ENCODE measurements around the gene METTL25. TPM values are rescaled to one million over a fixed set of nuclear protein-coding genes. Genes with fewer than 3 reads are reported as not detected.
"Not testable (repeated sequence)": the region's sequence is repeated elsewhere in the genome, so short reads cannot be mapped to it uniquely, and the experiment has no call there.

Gene METTL25
- total RNA-seq, 1 experiment from 2014 or later: 4.1 TPM

GRCh38 chr12:82359115-82359478 is 768 bp downstream of the METTL25 start:
- no peak for DNase-seq (ENCODE audit: unreplicated experiment)
- CTCF ChIA-PET: interaction anchor here (0.7 to 3.3 kb wide), 24 partner anchors 9 to 1483 kb away, joined by 3 to 23 read pairs (median 4); no protein-coding TSS in a partner anchor
- peaks cover 37% of the 10 kb centered on the region for H3K36me3 Mint-ChIP-seq (ENCODE audit: insufficient read depth, unreplicated experiment)
- H3K27me3 Mint-ChIP-seq (ENCODE audit: insufficient read depth, unreplicated experiment): no peaks in the 10 kb centered on the region
- BruUV-seq (replicated peaks): no TSS peak
- intact Hi-C loops (cut with micrococcal nuclease): loop anchor here (5.0 kb wide), 1 partner anchor 562 kb away; no protein-coding TSS in a partner anchor
- peak overlapping the region; percentile 86 for H3K4me3 Mint-ChIP-seq (ENCODE audit: unreplicated experiment)
- POLR2A ChIA-PET: interaction anchor here (0.6 to 0.9 kb wide), 2 partner anchors 23 to 392 kb away, joined by 3 read pairs; no protein-coding TSS in a partner anchor
- H3K27ac Mint-ChIP-seq (ENCODE audit: low read depth, unreplicated experiment): peak overlapping the region; percentile 99
- peaks cover 6% of the 10 kb centered on the region for H3K4me1 Mint-ChIP-seq (ENCODE audit: insufficient read depth, unreplicated experiment)
- TF ChIP-seq, protein P1, sequence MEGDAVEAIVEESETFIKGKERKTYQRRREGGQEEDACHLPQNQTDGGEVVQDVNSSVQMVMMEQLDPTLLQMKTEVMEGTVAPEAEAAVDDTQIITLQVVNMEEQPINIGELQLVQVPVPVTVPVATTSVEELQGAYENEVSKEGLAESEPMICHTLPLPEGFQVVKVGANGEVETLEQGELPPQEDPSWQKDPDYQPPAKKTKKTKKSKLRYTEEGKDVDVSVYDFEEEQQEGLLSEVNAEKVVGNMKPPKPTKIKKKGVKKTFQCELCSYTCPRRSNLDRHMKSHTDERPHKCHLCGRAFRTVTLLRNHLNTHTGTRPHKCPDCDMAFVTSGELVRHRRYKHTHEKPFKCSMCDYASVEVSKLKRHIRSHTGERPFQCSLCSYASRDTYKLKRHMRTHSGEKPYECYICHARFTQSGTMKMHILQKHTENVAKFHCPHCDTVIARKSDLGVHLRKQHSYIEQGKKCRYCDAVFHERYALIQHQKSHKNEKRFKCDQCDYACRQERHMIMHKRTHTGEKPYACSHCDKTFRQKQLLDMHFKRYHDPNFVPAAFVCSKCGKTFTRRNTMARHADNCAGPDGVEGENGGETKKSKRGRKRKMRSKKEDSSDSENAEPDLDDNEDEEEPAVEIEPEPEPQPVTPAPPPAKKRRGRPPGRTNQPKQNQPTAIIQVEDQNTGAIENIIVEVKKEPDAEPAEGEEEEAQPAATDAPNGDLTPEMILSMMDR (IDR thresholded peaks at IDR 0.05; ENCODE audit: unreplicated experiment): no peak
- H3K9me3 Mint-ChIP-seq (ENCODE audit: unreplicated experiment): no peaks in the 10 kb centered on the region

- H3K4me1 Mint-ChIP-seq (ENCODE audit: insufficient read depth, unreplicated experiment); H3K9me3 Mint-ChIP-seq (ENCODE audit: unreplicated experiment); DNase-seq (ENCODE audit: unreplicated experiment); H3K27ac Mint-ChIP-seq (ENCODE audit: low read depth, unreplicated experiment); POLR2A ChIA-PET; intact Hi-C loops (cut with micrococcal nuclease); BruUV-seq (replicated peaks); H3K27me3 Mint-ChIP-seq (ENCODE audit: insufficient read depth, unreplicated experiment); H3K4me3 Mint-ChIP-seq (ENCODE audit: unreplicated experiment): not testable (repeated sequence)
- peaks cover 26% of the 10 kb centered on the region for H3K36me3 Mint-ChIP-seq (ENCODE audit: insufficient read depth, unreplicated experiment)
- CTCF ChIA-PET: interaction anchor here (0.6 to 3.3 kb wide), 7 partner anchors 8 to 1496 kb away, joined by 3 to 23 read pairs (median 3); no protein-coding TSS in a partner anchor
These were observed 2.5 kb downstream of the METTL25 start for GRCh38 chr12:82360834-82361233.

DNA sequence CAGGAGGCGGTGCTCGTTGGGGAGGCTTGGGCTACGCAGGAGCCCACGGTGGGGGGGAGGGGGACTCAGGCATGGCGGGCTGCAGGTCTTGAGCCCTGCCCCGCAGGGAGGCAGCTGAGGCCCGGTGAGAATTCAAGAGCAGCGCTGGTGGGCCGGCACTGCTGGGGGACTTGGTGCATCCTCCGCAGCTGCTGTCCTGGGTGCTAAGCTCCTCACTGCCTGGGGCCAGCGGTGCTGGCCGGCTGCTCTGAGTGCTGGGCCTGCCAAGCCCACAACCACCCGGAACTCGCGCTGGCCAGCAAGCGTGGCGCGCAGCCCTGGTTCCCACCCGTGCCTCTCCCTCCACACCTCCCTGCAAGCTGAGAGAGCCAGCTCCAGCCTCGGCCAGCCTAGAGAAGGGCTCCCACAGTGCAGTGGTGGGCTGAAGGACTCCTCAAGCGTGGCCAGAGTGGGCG is 3.2 kb downstream of the METTL25 start:
- no TSS peak for BruUV-seq (replicated peaks)
- CTCF ChIA-PET: interaction anchor here (0.6 to 1.2 kb wide), 2 partner anchors 50 to 81 kb away, joined by 3 read pairs; no protein-coding TSS in a partner anchor
- H3K27ac Mint-ChIP-seq (ENCODE audit: low read depth, unreplicated experiment): no peak overlapping the region

GRCh38 chr12:82363990-82364389 is 5.7 kb downstream of the METTL25 start:
- ChIA-PET POLR2A (no interaction called here), CTCF (no interaction called here)
- Mint-ChIP-seq H3K9me3 (ENCODE audit: unreplicated experiment) (peaks cover 2% of the 10 kb centered on the region), H3K27me3 (ENCODE audit: insufficient read depth, unreplicated experiment) (no peaks in the 10 kb centered on the region), H3K4me1 (ENCODE audit: insufficient read depth, unreplicated experiment) (no peaks in the 10 kb centered on the region), H3K36me3 (ENCODE audit: insufficient read depth, unreplicated experiment) (peaks cover 6% of the 10 kb centered on the region), H3K4me3 (ENCODE audit: unreplicated experiment) (no peak overlapping the region), H3K27ac (ENCODE audit: low read depth, unreplicated experiment) (no peak overlapping the region)
- TF ChIP-seq, protein P1 (IDR thresholded peaks at IDR 0.05; ENCODE audit: unreplicated experiment): no peak
- DNase-seq (ENCODE audit: unreplicated experiment): no peak
- intact Hi-C loops (cut with micrococcal nuclease): no loop called here
- BruUV-seq (replicated peaks): no TSS peak

More for the DNA sequence above, 3.2 kb downstream of the METTL25 start:
- no peak for DNase-seq (ENCODE audit: unreplicated experiment)
- no peak overlapping the region for H3K4me3 Mint-ChIP-seq (ENCODE audit: unreplicated experiment)
- no peaks in the 10 kb centered on the region for H3K4me1 Mint-ChIP-seq (ENCODE audit: insufficient read depth, unreplicated experiment)
- TF ChIP-seq, protein P1 (IDR thresholded peaks at IDR 0.05; ENCODE audit: unreplicated experiment): no peak
- intact Hi-C loops (cut with micrococcal nuclease): no loop called here
- H3K9me3 Mint-ChIP-seq (ENCODE audit: unreplicated experiment): no peaks in the 10 kb centered on the region
- POLR2A ChIA-PET: no interaction called here
- H3K27me3 Mint-ChIP-seq (ENCODE audit: insufficient read depth, unreplicated experiment): no peaks in the 10 kb centered on the region
- H3K36me3 Mint-ChIP-seq (ENCODE audit: insufficient read depth, unreplicated experiment): peaks cover 21% of the 10 kb centered on the region

Data from MCF 10A (cell line).